K562 (cell line): ENCODE data around the gene NFIB. TPM values are rescaled to one million over a fixed set of nuclear protein-coding genes. Genes with fewer than 3 reads are reported as not detected.
A peak's percentile ranks its signal among the peaks of the same experiment; 100 is the strongest.

Source experiments
- ATF1 ChIP-seq, 2 experiments: fragments of 450-650 bp in 1 of 2; IDR thresholded peaks; 2 replicates each; pipeline ENCODE4 v1.6.1; 2016; ENCODE audit warnings: missing compliant biosample characterization in 1 of 2, missing genetic modification characterization in 1 of 2
- BMI1 ChIP-seq: fragments of 150-350 bp; IDR thresholded peaks from 2 replicates; pipeline ENCODE4 v1.6.1; 2014; ENCODE audit warnings: low read length
- DEAF1 ChIP-seq: fragments of 450-650 bp; formaldehyde crosslinking; IDR thresholded peaks from 2 replicates; pipeline ENCODE4 v1.4.0; 2020; ENCODE audit warnings: mild to moderate bottlenecking, moderate library complexity
- FOXJ2 ChIP-seq: fragments of 200-800 bp; sonication (Bioruptor generic); IDR thresholded peaks from 2 replicates; pipeline ENCODE4 v1.6.1; 2016; ENCODE audit warnings: missing genetic modification characterization, missing compliant biosample characterization
- HEY1 ChIP-seq: fragments of 250-450 bp; sonication (Bioruptor Pico); IDR thresholded peaks from 2 replicates; pipeline ENCODE4 v1.5.0; 2020; ENCODE audit warnings: mild to moderate bottlenecking, moderate library complexity, borderline replicate concordance
- HNRNPL ChIP-seq: fragments of 200-400 bp; formaldehyde crosslinking; IDR thresholded peaks from 2 replicates; pipeline ENCODE4 v1.6.1; 2017; ENCODE audit warnings: low read depth, mild to moderate bottlenecking, low read length
- HNRNPUL1 ChIP-seq: fragments of 200-400 bp; formaldehyde crosslinking; IDR thresholded peaks from 2 replicates; pipeline ENCODE4 v1.6.1; 2017; ENCODE audit warnings: low read length
- MAFF ChIP-seq: IDR thresholded peaks from 2 replicates; pipeline ENCODE4 v1.6.1; 2012; ENCODE audit warnings: low read length, improper control_type of control experiment
- MCM5 ChIP-seq: fragments of 450-650 bp; IDR thresholded peaks from 2 replicates; pipeline ENCODE4 v1.6.1; 2016; ENCODE audit warnings: low read depth
- NCOA1 ChIP-seq: fragments of 450-650 bp; IDR thresholded peaks from 2 replicates; pipeline ENCODE4 v1.6.1; 2016; ENCODE audit warnings: low read depth
- NCOA6 ChIP-seq: fragments of 450-650 bp; IDR thresholded peaks from 2 replicates; pipeline ENCODE4 v1.6.1; 2017; ENCODE audit warnings: mild to moderate bottlenecking
- NFYB ChIP-seq: IDR thresholded peaks from 2 replicates; pipeline ENCODE4 v1.6.1; 2011; ENCODE audit warnings: mild to moderate bottlenecking, moderate library complexity; ENCODE audit not compliant: insufficient read length; ENCODE audit errors: extremely low read depth
- PHB2 ChIP-seq: fragments of 450-650 bp; IDR thresholded peaks from 2 replicates; pipeline ENCODE4 v1.6.1; 2017; ENCODE audit warnings: low read depth
- PML ChIP-seq: IDR thresholded peaks from 2 replicates; pipeline ENCODE4 v1.6.1; 2012; ENCODE audit warnings: low read length, inconsistent platforms
- POU5F1 ChIP-seq: fragments of 150-350 bp; IDR thresholded peaks from 2 replicates; pipeline ENCODE4 v1.6.1; 2014; ENCODE audit warnings: borderline replicate concordance, low read length, low read depth, mild to moderate bottlenecking; ENCODE audit not compliant: partially characterized antibody
- RBM39 ChIP-seq: fragments of 200-400 bp; formaldehyde crosslinking; optimal IDR thresholded peaks from 2 replicates; pipeline ENCODE3; 2018; ENCODE audit warnings: low read depth, low read length
- SIX5 ChIP-seq, 2 experiments: IDR thresholded peaks; 2 replicates each; pipeline ENCODE4 v1.6.1; 2011; ENCODE audit warnings: low read length in 2 of 2, borderline replicate concordance in 1 of 2, low read depth in 1 of 2, mild to moderate bottlenecking in 1 of 2, moderate library complexity in 1 of 2; ENCODE audit not compliant: insufficient read depth in 1 of 2
- SRSF3 ChIP-seq: fragments of 200-400 bp; formaldehyde crosslinking; IDR thresholded peaks from 2 replicates; pipeline ENCODE4 v1.6.1; 2016; ENCODE audit warnings: mild to moderate bottlenecking, low read length, moderate library complexity; ENCODE audit not compliant: insufficient read depth
- STAT6 ChIP-seq: sonication (generic); formaldehyde crosslinking; IDR thresholded peaks from 2 replicates; pipeline ENCODE4 v1.8.1; 2023; ENCODE audit warnings: mild to moderate bottlenecking, missing genetic modification reagents
- TBP ChIP-seq: optimal IDR thresholded peaks from 2 replicates; pipeline ENCODE3; 2011; ENCODE audit warnings: low read depth, low read length, improper control_type of control experiment
- ZFP30 ChIP-seq: fragments of 250-450 bp; sonication (Bioruptor Pico); IDR thresholded peaks from 2 replicates; pipeline ENCODE4 v1.8.0; 2022; ENCODE audit warnings: moderate library complexity, mild to moderate bottlenecking, inconsistent platforms, borderline replicate concordance
- ZNF165 ChIP-seq: fragments of 250-450 bp; sonication (Bioruptor Pico); IDR thresholded peaks from 2 replicates; pipeline ENCODE4 v1.4.0; 2020; ENCODE audit warnings: borderline replicate concordance
- ZNF239 ChIP-seq: fragments of 250-450 bp; sonication (Bioruptor Pico); IDR thresholded peaks from 2 replicates; pipeline ENCODE4 v1.4.0; 2020; ENCODE audit warnings: mild to moderate bottlenecking
- ZNF445 ChIP-seq: fragments of 250-450 bp; sonication (Bioruptor Pico); IDR thresholded peaks from 2 replicates; pipeline ENCODE4 v1.4.0; 2020; ENCODE audit warnings: low read depth, mild to moderate bottlenecking, moderate library complexity
- ZNF589 ChIP-seq: fragments of 200-800 bp; sonication (Bioruptor generic); IDR thresholded peaks from 2 replicates; pipeline ENCODE4 v1.6.1; 2016; ENCODE audit warnings: low read depth, missing genetic modification characterization, missing compliant biosample characterization
- ZNF668 ChIP-seq: fragments of 250-450 bp; sonication (Bioruptor Pico); IDR thresholded peaks from 2 replicates; pipeline ENCODE4 v1.8.0; 2022; ENCODE audit warnings: mild to moderate bottlenecking, inconsistent platforms
- ZSCAN32 ChIP-seq: fragments of 450-650 bp; formaldehyde crosslinking; IDR thresholded peaks from 2 replicates; pipeline ENCODE4 v1.4.0; 2020; ENCODE audit warnings: mild to moderate bottlenecking, moderate library complexity
- polyA plus RNA-seq, 8 experiments: library from polyadenylated mRNA; depleted of rRNA in 4 of 8; stranded (reverse) in 5 of 8; unstranded in 3 of 8; fragments of >200 nt; fragmentation: Nextera tagmentation in 2 of 8; fragmentation: Illumina TruSeq in 1 of 8; extraction: Ambion mirVana in 2 of 8; extraction: Trizol in 1 of 8; gene quantifications; 2 replicates each; pipeline versions ENCODE4 v1.2.1 to v1.2.3, GENCODE V29; 2011 to 2014; ENCODE audit warnings: inconsistent platforms in 1 of 8, missing spikeins in 1 of 8
- total RNA-seq, 7 experiments: library from RNA; depleted of rRNA in 6 of 7; stranded (reverse); fragments of >200 nt in 6 of 7; fragmentation: Illumina TruSeq in 2 of 7; extraction: Trizol in 2 of 7; gene quantifications; 2 replicates each; pipeline versions ENCODE4 v1.2.1 to v1.2.3, GENCODE V29; 2011 to 2021; ENCODE audit warnings: low replicate concordance in 1 of 7

Gene NFIB
- total and polyA plus RNA-seq, 9 of the 15 experiments (the other 6 are each of a cell fraction or from before 2014, with no cell fraction given), result 1.2 to 3.3 (median 1.9) TPM

- TF ChIP-seq HNRNPL, result peak; percentile 86; the same call in 1 of the 2 replicates
- TF ChIP-seq HEY1 (CRISPR knock-in tag), result no peak
- no peak for TF ChIP-seq MAFF
- TF ChIP-seq NCOA1, result no peak
- TF ChIP-seq ZNF445 (CRISPR knock-in tag), result no peak
- no peak for TF ChIP-seq PHB2
- no peak for TF ChIP-seq ZSCAN32 (CRISPR knock-in tag)
- no peak for TF ChIP-seq MCM5
- TF ChIP-seq POU5F1, result no peak
- TF ChIP-seq ZNF165 (CRISPR knock-in tag), result no peak
- TF ChIP-seq HNRNPUL1, result no peak
- TF ChIP-seq RBM39, result no peak
- no peak for TF ChIP-seq ZNF668 (CRISPR knock-in tag)
- TF ChIP-seq ZNF589 (CRISPR knock-in tag), result no peak
- no peak for TF ChIP-seq DEAF1 (CRISPR knock-in tag)
- no peak for TF ChIP-seq STAT6
- no peak for TF ChIP-seq ZNF239 (CRISPR knock-in tag)
- no peak for TF ChIP-seq ZFP30
- no peak for TF ChIP-seq BMI1
- TF ChIP-seq TBP, result peak; percentile 32
- TF ChIP-seq NCOA6, result peak; percentile 80
- no peak for TF ChIP-seq ATF1 (CRISPR knock-in tag; IDR thresholded peaks at IDR 0.05)
- peak; percentile 15; the same call in 1 of the 2 replicates for TF ChIP-seq ATF1 (tag; IDR thresholded peaks at IDR 0.05)
- TF ChIP-seq SIX5 (IDR thresholded peaks at IDR 0.05; ENCODE audit: borderline replicate concordance in 1 of 2, insufficient read depth in 1 of 2, low read depth in 1 of 2, low read length in 2 of 2), result no peak
- TF ChIP-seq PML, result no peak; the same call in 1 of the 2 replicates
- TF ChIP-seq FOXJ2 (tag), result no peak
- no peak for TF ChIP-seq SRSF3
- TF ChIP-seq NFYB, result no peak
These were observed 8.5 kb upstream of the NFIB start (continued) for GRCh38 chr9:14322211-14323082.
